ENCODE results near the gene GPC2.

GPC2 gene

GRCh38 chr7:100171840-100172239 lies 5.3 kb downstream of the GPC2 start:
- Histone ChIP-seq H3K4me3 (replicated peaks; ENCODE audit: insufficient read depth, low read length) (no peak overlapping the region), H3K27ac (replicated peaks) (no peak overlapping the region), H3K27me3 (ENCODE audit: insufficient read depth, poor library complexity, severe bottlenecking) (peaks cover 22% of the 10 kb centered on the region)
- DNase-seq (ENCODE audit: low read depth in 1 of 2, low spot score in 1 of 2): no peak
- TF ChIP-seq GABPA (IDR thresholded peaks at IDR 0.05; ENCODE audit: low read depth) (no peak), CTCF (IDR thresholded peaks at IDR 0.05; ENCODE audit: insufficient read depth, low read length) (no peak), SPI1 (IDR thresholded peaks at IDR 0.05; ENCODE audit: borderline replicate concordance, low read depth) (no peak), REST (IDR thresholded peaks at IDR 0.05; ENCODE audit: insufficient replicate concordance, low read depth) (no peak), POLR2AphosphoS5 (IDR thresholded peaks at IDR 0.05; ENCODE audit: low read depth) (no peak)

GRCh38 chr7:100171087-100171681 lies 6.0 kb downstream of the GPC2 start:
- TF ChIP-seq REST (IDR thresholded peaks at IDR 0.05; ENCODE audit: insufficient replicate concordance, low read depth): no peak
- TF ChIP-seq SPI1 (IDR thresholded peaks at IDR 0.05; ENCODE audit: borderline replicate concordance, low read depth): no peak
- TF ChIP-seq CTCF (IDR thresholded peaks at IDR 0.05; ENCODE audit: insufficient read depth, low read length): no peak
- no peak for TF ChIP-seq GABPA (IDR thresholded peaks at IDR 0.05; ENCODE audit: low read depth)
- TF ChIP-seq POLR2AphosphoS5 (IDR thresholded peaks at IDR 0.05; ENCODE audit: low read depth): no peak
- Histone ChIP-seq H3K27me3 (ENCODE audit: insufficient read depth, poor library complexity, severe bottlenecking) (peaks cover 25% of the 10 kb centered on the region), H3K4me3 (replicated peaks; ENCODE audit: insufficient read depth, low read length) (no peak overlapping the region), H3K27ac (replicated peaks) (no peak overlapping the region)
- DNase-seq (ENCODE audit: low read depth in 1 of 2, low spot score in 1 of 2): no peak

GRCh38 chr7:100170101-100170897 lies 6.9 kb downstream of the GPC2 start:
- peaks cover 25% of the 10 kb centered on the region for H3K27me3 ChIP-seq (ENCODE audit: insufficient read depth, poor library complexity, severe bottlenecking)
- H3K4me3 ChIP-seq (replicated peaks; ENCODE audit: insufficient read depth, low read length): no peak overlapping the region
- DNase-seq (ENCODE audit: low read depth in 1 of 2, low spot score in 1 of 2): no peak
- no peak overlapping the region for H3K27ac ChIP-seq (replicated peaks)
- TF ChIP-seq POLR2AphosphoS5 (IDR thresholded peaks at IDR 0.05; ENCODE audit: low read depth) (no peak), SPI1 (IDR thresholded peaks at IDR 0.05; ENCODE audit: borderline replicate concordance, low read depth) (no peak), GABPA (IDR thresholded peaks at IDR 0.05; ENCODE audit: low read depth) (no peak), CTCF (IDR thresholded peaks at IDR 0.05; ENCODE audit: insufficient read depth, low read length) (no peak), REST (IDR thresholded peaks at IDR 0.05; ENCODE audit: insufficient replicate concordance, low read depth) (no peak)
